Measurements from ENCODE around the gene TP53I11.

TP53I11 gene

GRCh38 chr11:44955015-44955738 lies 4.5 kb upstream of the TP53I11 start:
- Histone ChIP-seq H3K4me1 (ENCODE audit: insufficient read depth, poor library complexity, severe bottlenecking) (peaks cover 8% of the 10 kb centered on the region), H3K27ac (ENCODE audit: poor library complexity, severe bottlenecking) (peak overlapping the region; percentile 22), H3K9me3 (ENCODE audit: severe bottlenecking) (no peaks in the 10 kb centered on the region), H3K27me3 (ENCODE audit: insufficient read depth, poor library complexity, severe bottlenecking) (no peaks in the 10 kb centered on the region), H3K4me3 (ENCODE audit: severe bottlenecking) (no peak overlapping the region), H3K36me3 (ENCODE audit: low read depth) (no peaks in the 10 kb centered on the region)
- TF ChIP-seq CTCF (IDR thresholded peaks at IDR 0.05; ENCODE audit: poor library complexity, severe bottlenecking): no peak
- no peak for DNase-seq (ENCODE audit: low spot score)
- peak; percentile 71 for ATAC-seq (ENCODE audit: low read depth)

GRCh38 chr11:44954051-44954906 lies 3.6 kb upstream of the TP53I11 start:
- DNase-seq (ENCODE audit: low spot score): no peak
- Histone ChIP-seq H3K9me3 (ENCODE audit: severe bottlenecking) (no peaks in the 10 kb centered on the region), H3K4me1 (ENCODE audit: insufficient read depth, poor library complexity, severe bottlenecking) (peaks cover 8% of the 10 kb centered on the region), H3K36me3 (ENCODE audit: low read depth) (no peaks in the 10 kb centered on the region), H3K27ac (ENCODE audit: poor library complexity, severe bottlenecking) (peak overlapping the region; percentile 22), H3K4me3 (ENCODE audit: severe bottlenecking) (no peak overlapping the region), H3K27me3 (ENCODE audit: insufficient read depth, poor library complexity, severe bottlenecking) (no peaks in the 10 kb centered on the region)
- no peak for ATAC-seq (ENCODE audit: low read depth)
- no peak for TF ChIP-seq CTCF (IDR thresholded peaks at IDR 0.05; ENCODE audit: poor library complexity, severe bottlenecking)

GRCh38 chr11:44952500-44953260 lies 2.0 kb upstream of the TP53I11 start:
- no peak overlapping the region for H3K4me3 ChIP-seq (ENCODE audit: severe bottlenecking)
- no peaks in the 10 kb centered on the region for H3K27me3 ChIP-seq (ENCODE audit: insufficient read depth, poor library complexity, severe bottlenecking)
- ATAC-seq (ENCODE audit: low read depth) (no peak), DNase-seq (ENCODE audit: low spot score) (no peak)
- no peaks in the 10 kb centered on the region for H3K9me3 ChIP-seq (ENCODE audit: severe bottlenecking)
- TF ChIP-seq CTCF (IDR thresholded peaks at IDR 0.05; ENCODE audit: poor library complexity, severe bottlenecking): no peak
- peaks cover 8% of the 10 kb centered on the region for H3K4me1 ChIP-seq (ENCODE audit: insufficient read depth, poor library complexity, severe bottlenecking)
- no peaks in the 10 kb centered on the region for H3K36me3 ChIP-seq (ENCODE audit: low read depth)
- H3K27ac ChIP-seq (ENCODE audit: poor library complexity, severe bottlenecking): no peak overlapping the region

- ATAC-seq (ENCODE audit: low read depth) (no peak), DNase-seq (ENCODE audit: low spot score) (no peak)
- TF ChIP-seq CTCF (IDR thresholded peaks at IDR 0.05; ENCODE audit: poor library complexity, severe bottlenecking): no peak
- Histone ChIP-seq H3K9me3 (ENCODE audit: severe bottlenecking) (no peaks in the 10 kb centered on the region), H3K36me3 (ENCODE audit: low read depth) (no peaks in the 10 kb centered on the region), H3K4me1 (ENCODE audit: insufficient read depth, poor library complexity, severe bottlenecking) (peaks cover 8% of the 10 kb centered on the region), H3K4me3 (ENCODE audit: severe bottlenecking) (no peak overlapping the region), H3K27ac (ENCODE audit: poor library complexity, severe bottlenecking) (no peak overlapping the region), H3K27me3 (ENCODE audit: insufficient read depth, poor library complexity, severe bottlenecking) (no peaks in the 10 kb centered on the region)
Measured at GRCh38 chr11:44952082-44952481, 1.4 kb upstream of the TP53I11 start.

All from RWPE2 (cell line).